ENCODE measurements around the gene SKAP2. TPM values are rescaled to one million over a fixed set of nuclear protein-coding genes. Genes with fewer than 3 reads are reported as not detected.

Gene SKAP2
- total and polyA plus RNA-seq, 12 donors = 7.3 to 123 (median 50.1) TPM

GRCh38 chr7:26619348-26619984 lies 244.9 kb downstream of the SKAP2 start:
- Histone ChIP-seq H3K9me3 (replicated peaks in 1 of 3) (no peaks in the 10 kb centered on the region), H3K36me3 (replicated peaks in 1 of 2) (no peaks in the 10 kb centered on the region), H3K4me1 (replicated peaks in 1 of 2) (no peaks in the 10 kb centered on the region), H3K27ac (no peak overlapping the region), H3K27me3 (no peaks in the 10 kb centered on the region), H3K4me3 (no peak overlapping the region)
- intact Hi-C loops (cut with DNase I) = no loop called here
- TF ChIP-seq CTCF (IDR thresholded peaks at IDR 0.05) = no peak
- TF ChIP-seq POLR2A (IDR thresholded peaks at IDR 0.05) = no peak
- DNase-seq = no peak
- 88 to 95% (median 94%) methylated on average over 4 of the region's 4 CpGs for WGBS, 4 donors

GRCh38 chr7:26618898-26619297 lies 245.5 kb downstream of the SKAP2 start:
- TF ChIP-seq POLR2A (IDR thresholded peaks at IDR 0.05) = no peak
- TF ChIP-seq CTCF (IDR thresholded peaks at IDR 0.05) = no peak
- intact Hi-C loops (cut with DNase I) = no loop called here
- no peak for DNase-seq
- Histone ChIP-seq H3K27ac (no peak overlapping the region), H3K27me3 (no peaks in the 10 kb centered on the region), H3K4me1 (replicated peaks in 1 of 2) (no peaks in the 10 kb centered on the region), H3K9me3 (replicated peaks in 1 of 3) (no peaks in the 10 kb centered on the region), H3K4me3 (no peak overlapping the region), H3K36me3 (replicated peaks in 1 of 2) (no peaks in the 10 kb centered on the region)
- 80 to 92% (median 87%) methylated on average over 5 to 8 of the region's 8 CpGs for WGBS, 4 donors

DNA sequence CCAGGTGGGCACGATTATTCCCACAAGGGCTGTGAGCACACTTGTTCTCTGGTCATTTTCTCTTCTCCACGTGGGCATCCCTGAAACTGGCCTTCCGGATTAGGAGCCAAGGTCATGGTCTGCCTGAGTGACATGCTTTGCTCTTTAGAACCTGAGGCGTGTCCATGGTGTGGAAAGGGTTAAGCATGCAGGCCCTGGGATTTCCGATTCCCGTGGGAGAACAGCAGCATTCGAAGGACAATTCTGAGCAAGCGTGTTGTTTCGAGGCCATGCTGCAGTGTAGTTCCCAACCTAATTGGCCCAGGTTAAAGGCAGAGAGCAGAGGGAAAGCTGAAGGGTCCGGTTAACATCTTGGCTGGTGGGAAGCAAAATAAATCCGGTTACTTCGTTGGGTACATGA lies 245.9 kb downstream of the SKAP2 start:
- no peaks in the 10 kb centered on the region for H3K27me3 ChIP-seq
- no peak for DNase-seq
- no peaks in the 10 kb centered on the region for H3K9me3 ChIP-seq (replicated peaks in 1 of 3)
- TF ChIP-seq POLR2A (IDR thresholded peaks at IDR 0.05) (no peak), CTCF (IDR thresholded peaks at IDR 0.05) (no peak)
- no peak overlapping the region for H3K4me3 ChIP-seq
- no peak overlapping the region for H3K27ac ChIP-seq
- intact Hi-C loops (cut with DNase I) = no loop called here
- H3K4me1 ChIP-seq (replicated peaks in 1 of 2) = no peaks in the 10 kb centered on the region
- WGBS, 4 donors = 49 to 53% (median 52%) methylated on average over 12 of the region's 12 CpGs
- no peaks in the 10 kb centered on the region for H3K36me3 ChIP-seq (replicated peaks in 1 of 2)

Other genes with a start within 250 kb of the SKAP2 start
- gene HOXA1, start 231.4 kb upstream of the SKAP2 start, total RNA-seq = 1 to 10 TPM in 3 of 9 donors, under 1 TPM in 5, not detected in 1; 0.18 to 4.4 (median 0.90) TPM
- gene HOXA1, start 231.4 kb upstream of the SKAP2 start, polyA plus RNA-seq = under 1 TPM; 0.30 to 0.97 (median 0.32) TPM
- 1 to 10 TPM in 6 of 9 donors, under 1 TPM in 2, not detected in 1; 0.41 to 5.7 (median 1.2) TPM for gene HOXA2, start 238.1 kb upstream of the SKAP2 start, total RNA-seq
- 1 to 10 TPM; 1.2 to 2.8 (median 2.0) TPM for gene HOXA2, start 238.1 kb upstream of the SKAP2 start, polyA plus RNA-seq

Measured in adrenal gland (tissue), 12 donors.